ENCODE measurements around the gene KCNIP3.
"Not testable (repeated sequence)": the region's sequence is repeated elsewhere in the genome, so short reads cannot be mapped to it uniquely, and the experiment has no call there.

The KCNIP3 gene

GRCh38 chr2:95433373-95433772 is 136.2 kb downstream of the KCNIP3 start:
- DNase-seq: not testable (repeated sequence)

GRCh38 chr2:95433973-95434372 is 136.8 kb downstream of the KCNIP3 start:
- not testable (repeated sequence) for DNase-seq

GRCh38 chr2:95434507-95435076 is 137.4 kb downstream of the KCNIP3 start:
- not testable (repeated sequence) for DNase-seq

GRCh38 chr2:95435162-95435871 is 138.2 kb downstream of the KCNIP3 start:
- DNase-seq: not testable (repeated sequence)
